Astrocyte of the cerebellum (primary cell): ENCODE results near the gene EIF3L.
A peak's percentile ranks its signal among the peaks of the same experiment; 100 is the strongest.

Experiments used
- DNase-seq: peaks from one replicate; pipeline ENCODE4 v3.0.0-alpha.2; 2011; ENCODE audit warnings: low read depth
- H3K4me3 ChIP-seq: 2 replicates; pipeline ENCODE4 v1.5.1; 2011; ENCODE audit warnings: mild to moderate bottlenecking, low read depth, low read length, moderate library complexity
- in situ Hi-C: cut with HindIII; loops from 2 replicates; pipeline ENCODE4 v1.10.0; 2017; ENCODE audit warnings: low sequenced_read_pairs
- TF ChIP-seq, protein P1 (sequence below): IDR thresholded peaks from 2 replicates; pipeline ENCODE4 v1.5.1; 2012; ENCODE audit warnings: low read length, low read depth, moderate library complexity, mild to moderate bottlenecking; ENCODE audit errors: missing control alignments

Gene EIF3L

DNA sequence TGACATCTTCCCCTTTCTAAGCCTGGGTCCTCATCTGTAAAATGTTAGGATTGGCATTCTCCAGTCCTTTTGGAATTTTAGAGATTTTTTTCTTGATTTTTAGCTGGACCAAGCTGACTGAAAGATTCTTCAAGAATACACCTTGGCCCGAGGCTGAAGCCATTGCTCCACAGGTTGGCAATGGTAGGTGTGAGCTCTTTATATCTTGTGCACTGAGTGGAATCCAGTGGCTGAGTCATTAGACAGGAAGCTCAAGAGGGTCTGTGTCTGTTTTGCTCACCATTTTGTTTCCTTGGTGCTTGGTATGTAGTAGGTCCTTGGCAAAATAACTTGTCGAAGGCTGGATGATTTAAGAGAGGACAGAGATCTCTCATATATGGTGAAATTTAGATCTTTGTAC, 6.2 kb downstream of the EIF3L start:
- TF ChIP-seq, protein P1, sequence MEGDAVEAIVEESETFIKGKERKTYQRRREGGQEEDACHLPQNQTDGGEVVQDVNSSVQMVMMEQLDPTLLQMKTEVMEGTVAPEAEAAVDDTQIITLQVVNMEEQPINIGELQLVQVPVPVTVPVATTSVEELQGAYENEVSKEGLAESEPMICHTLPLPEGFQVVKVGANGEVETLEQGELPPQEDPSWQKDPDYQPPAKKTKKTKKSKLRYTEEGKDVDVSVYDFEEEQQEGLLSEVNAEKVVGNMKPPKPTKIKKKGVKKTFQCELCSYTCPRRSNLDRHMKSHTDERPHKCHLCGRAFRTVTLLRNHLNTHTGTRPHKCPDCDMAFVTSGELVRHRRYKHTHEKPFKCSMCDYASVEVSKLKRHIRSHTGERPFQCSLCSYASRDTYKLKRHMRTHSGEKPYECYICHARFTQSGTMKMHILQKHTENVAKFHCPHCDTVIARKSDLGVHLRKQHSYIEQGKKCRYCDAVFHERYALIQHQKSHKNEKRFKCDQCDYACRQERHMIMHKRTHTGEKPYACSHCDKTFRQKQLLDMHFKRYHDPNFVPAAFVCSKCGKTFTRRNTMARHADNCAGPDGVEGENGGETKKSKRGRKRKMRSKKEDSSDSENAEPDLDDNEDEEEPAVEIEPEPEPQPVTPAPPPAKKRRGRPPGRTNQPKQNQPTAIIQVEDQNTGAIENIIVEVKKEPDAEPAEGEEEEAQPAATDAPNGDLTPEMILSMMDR, result no peak
- no peak for DNase-seq
- in situ Hi-C loops, result no loop called here
- H3K4me3 ChIP-seq, result no peak overlapping the region

DNA sequence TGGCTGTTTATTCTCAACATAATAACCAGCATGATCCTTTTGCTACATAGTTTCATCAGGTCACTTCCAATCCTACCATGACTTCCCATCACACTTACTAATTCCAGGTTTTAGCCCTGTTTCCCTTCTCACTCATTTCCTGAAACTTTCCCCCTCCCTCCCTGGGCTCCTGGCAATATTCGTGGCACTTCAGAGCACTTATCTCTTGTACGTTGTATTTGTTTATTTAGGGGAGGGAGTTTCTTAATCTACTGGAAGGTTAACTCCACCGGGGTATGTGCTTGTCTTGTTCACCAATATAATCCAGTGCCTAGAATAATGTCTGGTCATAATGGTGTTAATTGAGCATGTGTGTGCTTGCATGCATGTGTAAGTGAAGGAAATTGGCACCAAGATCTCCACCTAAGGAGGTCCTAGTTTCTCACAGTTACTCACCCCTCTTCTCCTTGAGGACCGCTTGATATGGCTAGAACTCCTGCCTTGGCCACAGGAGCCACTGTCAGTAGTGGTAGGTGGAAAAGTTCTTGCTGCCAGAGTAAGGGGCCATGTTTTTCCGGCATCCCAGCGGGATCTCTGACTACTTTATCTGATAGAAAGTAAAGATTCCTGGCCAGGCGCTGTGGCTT, 11.7 kb downstream of the EIF3L start:
- no peak for DNase-seq
- TF ChIP-seq, protein P1, result no peak
- no peak overlapping the region for H3K4me3 ChIP-seq
- in situ Hi-C loops, result loop anchor here (5.0 kb wide), 1 partner anchor 44 kb away; no protein-coding TSS in a partner anchor

DNA sequence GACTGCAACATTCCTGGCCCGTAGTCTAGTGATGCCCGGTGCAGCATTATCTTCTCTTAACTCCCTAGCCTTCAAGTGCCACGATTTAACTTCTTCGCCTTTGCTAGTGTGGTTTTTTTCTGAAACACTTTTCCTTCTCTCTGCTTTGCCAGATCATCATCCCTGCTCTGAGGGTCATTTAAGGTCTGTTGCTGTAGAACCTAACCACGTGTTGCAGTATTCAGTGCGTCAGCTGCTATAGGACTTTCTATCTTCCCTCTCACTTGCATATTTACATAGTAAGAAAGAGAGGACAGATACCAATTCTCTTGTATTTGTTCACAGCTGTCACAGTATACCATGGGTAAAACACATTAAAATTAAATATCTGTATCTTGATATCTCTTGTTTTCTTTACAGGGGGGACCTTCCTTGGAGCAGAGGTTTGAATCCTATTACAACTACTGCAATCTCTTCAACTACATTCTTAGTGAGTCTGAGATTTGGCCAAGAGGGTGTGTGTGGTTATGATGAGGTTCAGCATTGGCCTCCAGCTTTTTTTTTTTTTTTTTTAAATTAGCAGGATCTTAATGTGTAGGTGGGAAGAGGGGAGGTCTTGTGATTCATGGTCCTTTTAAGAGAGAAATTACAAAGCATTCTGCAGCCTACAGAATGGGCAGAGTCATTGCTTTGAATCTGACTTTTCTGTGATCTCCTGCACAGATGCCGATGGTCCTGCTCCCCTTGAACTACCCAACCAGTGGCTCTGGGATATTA, 13.5 kb downstream of the EIF3L start:
- no peak for DNase-seq
- in situ Hi-C loops, result loop anchor here (5.0 kb wide), 1 partner anchor 45 kb away; no protein-coding TSS in a partner anchor
- no peak overlapping the region for H3K4me3 ChIP-seq
- TF ChIP-seq, protein P1, result no peak

DNA sequence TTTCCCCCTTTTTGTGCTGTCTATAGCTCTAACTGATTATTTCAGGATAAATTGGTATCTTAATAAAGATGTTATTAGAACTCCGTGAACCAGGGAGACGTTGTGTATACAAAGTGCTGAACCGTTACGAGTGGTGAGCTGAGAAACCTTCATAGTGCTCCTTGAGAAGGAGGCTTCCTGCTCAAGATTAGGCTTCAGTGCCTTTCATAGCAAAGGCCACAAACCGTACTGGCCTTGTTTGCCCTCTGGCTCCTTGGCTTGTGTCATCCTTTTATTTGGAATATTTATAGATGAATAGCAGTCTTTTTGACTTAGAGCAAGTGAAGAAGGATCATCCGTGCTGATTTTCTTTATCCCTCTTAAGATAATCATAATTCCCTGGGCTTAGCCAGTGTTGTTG, 16.3 kb downstream of the EIF3L start:
- H3K4me3 ChIP-seq, result no peak overlapping the region
- DNase-seq, result no peak
- in situ Hi-C loops, result no loop called here
- TF ChIP-seq, protein P1, result no peak

DNA sequence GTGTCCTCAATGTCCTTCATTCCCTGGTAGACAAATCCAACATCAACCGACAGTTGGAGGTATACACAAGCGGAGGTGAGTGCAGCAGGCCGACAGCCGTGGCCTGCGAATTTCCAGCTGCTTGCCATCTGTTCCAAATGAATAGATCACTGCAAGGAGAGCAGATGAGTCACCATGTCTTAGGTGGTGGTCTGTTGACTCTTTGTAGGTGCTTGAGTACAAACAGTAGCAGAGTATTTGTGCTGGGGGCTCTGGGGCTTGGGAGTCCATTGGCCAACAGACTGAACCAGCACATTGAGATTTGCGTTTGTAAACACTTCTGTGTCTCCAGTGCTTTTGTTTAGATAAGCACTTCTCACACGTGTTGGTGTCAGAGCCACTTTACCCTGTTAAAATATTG, 21.1 kb downstream of the EIF3L start:
- TF ChIP-seq, protein P1, result no peak
- H3K4me3 ChIP-seq, result no peak overlapping the region
- peak; percentile 16 for DNase-seq
- in situ Hi-C loops, result no loop called here

DNA sequence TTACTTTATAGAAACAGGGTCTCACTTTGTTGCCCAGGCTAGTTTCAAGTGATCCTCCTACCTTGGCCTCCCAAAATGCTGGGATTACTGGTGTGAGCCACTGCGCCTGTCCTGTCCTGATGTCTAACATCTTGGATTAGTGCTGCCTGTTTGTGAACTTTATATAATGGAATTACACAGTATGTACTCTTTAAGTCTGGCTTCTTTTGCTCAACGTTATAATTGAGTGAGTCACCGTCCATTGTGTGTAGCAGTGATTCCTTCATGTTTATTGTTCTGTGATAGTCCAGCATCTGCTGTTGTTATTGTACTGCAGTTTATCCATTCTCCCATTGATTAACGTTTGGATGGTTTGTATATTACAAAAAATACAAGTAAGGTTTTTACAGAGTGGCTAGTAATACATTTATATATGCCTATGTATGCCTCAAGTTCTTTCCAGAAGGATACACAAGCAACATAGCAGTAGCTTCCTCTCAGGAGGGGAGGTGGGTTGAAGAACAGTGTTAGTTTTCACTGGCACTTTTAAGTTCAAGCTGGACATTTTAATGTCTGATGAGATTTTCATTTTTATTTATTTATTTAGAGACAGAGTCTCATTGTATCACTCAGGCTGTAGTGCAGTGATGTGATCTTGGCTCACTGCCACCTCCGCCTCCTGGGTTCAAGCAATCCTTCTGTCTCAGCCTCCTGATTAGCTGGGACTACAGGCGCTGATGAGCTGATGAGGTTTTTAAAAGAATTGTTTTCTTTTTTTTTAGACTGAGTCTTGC, 31.6 kb downstream of the EIF3L start:
- no peak overlapping the region for H3K4me3 ChIP-seq
- TF ChIP-seq, protein P1, result no peak
- DNase-seq, result peak; percentile 50
- in situ Hi-C loops, result no loop called here
